ENCODE measurements around the gene ABLIM2.

The ABLIM2 gene

GRCh38 chr4:8015512-8015911, 143.1 kb downstream of the ABLIM2 start:
- no peak for DNase-seq

DNA sequence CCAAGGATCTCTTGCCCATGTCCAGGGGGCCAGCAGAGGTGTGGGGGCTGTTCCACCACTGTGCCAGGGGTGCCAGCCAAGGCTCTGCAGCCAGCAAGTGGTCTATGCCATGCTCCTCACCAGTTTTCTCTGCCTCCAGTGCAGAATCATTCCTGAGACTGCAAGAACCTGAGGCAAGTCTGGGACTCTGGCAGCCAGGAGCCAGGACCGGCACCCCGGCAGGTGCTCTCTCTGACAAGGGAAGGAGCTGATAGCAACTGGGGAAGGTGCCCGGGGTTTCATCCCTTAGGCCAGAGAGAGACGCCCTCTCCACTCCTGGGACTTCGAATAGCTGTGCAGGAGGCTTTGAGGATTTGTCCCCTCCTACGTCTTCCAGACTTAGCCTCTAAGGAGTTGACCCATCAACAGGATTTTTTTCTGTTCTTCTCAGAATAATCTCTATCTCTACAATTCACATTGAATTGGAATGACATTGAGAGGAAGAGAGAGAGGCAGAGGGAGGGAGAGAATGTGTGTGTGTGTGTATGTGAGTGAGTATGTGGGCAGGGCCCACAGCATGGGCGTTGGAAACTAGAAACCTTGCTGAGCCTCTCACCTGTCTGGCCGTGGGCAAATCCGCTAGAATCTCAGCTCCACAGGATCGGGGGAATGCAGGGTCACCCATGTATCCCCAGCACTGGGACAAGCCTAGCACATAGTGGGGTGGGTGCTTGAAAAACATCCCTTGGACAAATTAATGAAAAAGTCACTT, 144.5 kb downstream of the ABLIM2 start:
- DNase-seq: no peak

DNA sequence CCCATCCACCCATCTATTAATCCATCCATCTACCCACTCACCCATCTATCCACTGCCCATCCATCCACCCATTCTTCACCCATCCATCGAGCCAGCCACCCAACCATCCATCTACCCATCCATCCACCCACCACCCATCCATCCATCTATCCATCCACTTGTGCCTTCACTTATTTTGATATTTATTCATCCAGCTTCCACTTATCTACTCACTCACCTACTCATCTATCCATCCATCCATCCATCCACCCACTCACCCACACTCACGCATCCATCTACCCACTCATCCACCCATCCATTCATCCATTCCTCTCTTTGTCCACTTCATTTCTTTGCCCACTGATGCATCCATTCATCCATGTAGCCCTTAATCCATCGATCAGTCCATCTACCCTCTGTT, 146.1 kb downstream of the ABLIM2 start:
- DNase-seq: no peak

DNA sequence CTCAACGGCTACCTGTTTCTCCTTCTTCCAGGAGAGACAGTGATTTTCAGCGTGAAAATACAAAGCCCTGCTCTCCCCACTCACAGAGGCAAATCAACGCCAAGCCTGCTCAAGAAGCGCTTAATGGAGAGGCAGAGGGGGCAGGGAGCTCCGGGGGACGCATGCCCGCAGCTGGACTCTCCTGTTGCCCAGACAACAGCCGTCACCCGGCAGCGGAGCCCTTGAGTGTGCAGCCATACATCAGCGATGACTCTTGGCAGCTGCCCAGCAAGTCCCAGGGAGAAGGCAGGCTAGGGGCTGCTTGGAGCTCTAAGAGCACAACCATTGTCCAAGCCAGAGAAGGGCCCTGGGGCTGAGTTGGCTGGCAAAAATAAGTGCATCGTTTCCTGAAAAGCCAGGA, 148.0 kb downstream of the ABLIM2 start:
- DNase-seq: no peak

GRCh38 chr4:8009710-8010511, 148.7 kb downstream of the ABLIM2 start:
- DNase-seq: no peak

DNA sequence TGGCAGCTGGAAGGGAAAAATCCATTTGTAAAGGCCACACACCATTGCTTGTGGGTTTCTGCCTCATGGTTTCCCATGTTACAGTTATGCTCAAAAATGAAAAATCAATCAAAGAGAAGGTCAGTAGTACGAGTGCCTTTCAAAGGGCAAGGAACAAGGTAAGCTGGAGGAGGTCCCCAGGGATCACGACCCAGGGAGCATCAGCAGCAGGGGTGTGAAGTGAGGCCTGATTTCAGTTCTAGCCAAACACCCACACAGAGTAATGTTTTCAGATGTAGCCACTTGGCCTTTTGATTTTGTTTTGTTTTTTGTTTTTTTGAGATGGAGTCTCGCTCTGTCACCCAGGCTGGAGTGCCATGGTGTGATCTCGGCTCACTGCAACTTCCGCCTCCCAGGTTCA, 149.5 kb downstream of the ABLIM2 start:
- no peak for DNase-seq

DNA sequence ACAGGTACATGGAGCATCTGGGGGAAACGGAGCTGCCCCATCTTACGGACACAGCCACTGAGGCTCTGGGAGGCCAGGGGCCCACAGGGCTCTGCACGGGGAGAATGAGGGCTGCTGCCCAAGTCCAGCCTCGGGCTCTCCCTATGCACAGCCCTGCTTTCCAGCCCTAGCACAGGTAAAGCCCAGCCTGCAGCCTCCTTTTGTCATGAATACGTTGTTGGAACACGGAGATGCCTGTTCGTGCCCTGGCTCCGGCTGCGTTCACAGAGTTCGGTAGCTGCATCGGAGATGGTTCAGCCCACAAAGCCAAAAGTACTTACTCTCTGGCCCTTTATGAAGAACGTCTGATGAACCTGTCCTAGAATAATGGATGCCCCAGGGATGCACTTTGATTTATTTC, 150.2 kb downstream of the ABLIM2 start:
- DNase-seq: no peak

DNA sequence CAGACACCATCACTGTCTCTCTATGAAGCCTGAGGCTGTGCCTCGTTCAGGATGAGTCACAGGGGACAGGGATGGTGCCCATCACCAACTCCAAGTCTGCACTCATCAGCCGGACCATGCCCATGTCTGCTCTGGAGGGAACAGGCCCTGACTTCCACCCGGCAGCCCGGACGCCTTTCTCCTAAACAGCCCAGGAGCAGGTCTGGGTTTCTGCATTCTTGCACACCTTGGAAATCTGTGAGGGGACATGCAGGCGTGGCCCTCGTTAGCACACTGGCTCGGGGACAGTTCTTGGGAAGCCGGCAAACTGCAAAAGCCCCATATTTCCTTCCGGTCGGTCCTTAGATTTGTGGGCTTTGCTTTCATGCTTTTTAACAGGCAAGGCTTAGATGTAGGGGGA, 151.0 kb downstream of the ABLIM2 start:
- no peak for DNase-seq

GRCh38 chr4:8006471-8006870, 152.1 kb downstream of the ABLIM2 start:
- DNase-seq: no peak

- DNase-seq: no peak
These were observed 152.8 kb downstream of the ABLIM2 start for GRCh38 chr4:8005814-8006215.

DNA sequence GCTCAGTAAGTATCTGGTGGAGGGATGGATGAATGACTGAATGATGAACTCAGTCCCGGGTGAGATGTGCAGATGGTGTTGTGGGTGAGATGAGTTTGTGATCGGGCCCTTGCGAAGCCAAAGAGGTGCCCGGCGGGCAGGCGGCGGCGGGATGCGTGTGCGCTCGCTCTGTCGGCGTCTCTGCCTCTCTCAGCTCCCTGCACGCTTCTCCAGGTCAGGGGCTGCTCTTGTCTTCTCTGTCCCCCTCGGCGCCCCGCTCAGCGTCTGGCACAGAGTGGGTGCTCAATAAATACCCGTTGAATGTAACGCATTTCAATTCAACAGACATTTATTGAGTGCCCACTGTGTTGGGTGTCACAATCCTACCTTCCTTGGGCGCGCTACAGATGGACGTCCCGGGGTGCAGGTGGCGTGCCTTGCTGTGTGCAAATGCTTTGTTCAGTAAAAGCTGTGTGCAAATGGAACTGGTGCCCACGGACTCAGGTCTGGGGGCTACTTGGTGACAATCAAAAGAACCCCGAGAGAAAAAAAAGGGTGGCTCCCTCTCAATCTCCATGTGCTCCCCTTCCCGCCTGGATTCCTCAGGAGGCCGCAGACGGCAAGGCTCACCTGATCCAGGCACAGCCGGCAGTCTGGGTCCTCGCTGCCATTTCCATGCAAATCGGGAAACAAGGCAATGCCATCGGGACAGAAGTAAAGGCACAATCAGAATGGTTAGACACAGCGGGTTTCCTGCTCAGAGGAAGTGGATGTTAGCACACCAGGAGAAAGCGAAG, 153.4 kb downstream of the ABLIM2 start:
- DNase-seq: no peak

DNA sequence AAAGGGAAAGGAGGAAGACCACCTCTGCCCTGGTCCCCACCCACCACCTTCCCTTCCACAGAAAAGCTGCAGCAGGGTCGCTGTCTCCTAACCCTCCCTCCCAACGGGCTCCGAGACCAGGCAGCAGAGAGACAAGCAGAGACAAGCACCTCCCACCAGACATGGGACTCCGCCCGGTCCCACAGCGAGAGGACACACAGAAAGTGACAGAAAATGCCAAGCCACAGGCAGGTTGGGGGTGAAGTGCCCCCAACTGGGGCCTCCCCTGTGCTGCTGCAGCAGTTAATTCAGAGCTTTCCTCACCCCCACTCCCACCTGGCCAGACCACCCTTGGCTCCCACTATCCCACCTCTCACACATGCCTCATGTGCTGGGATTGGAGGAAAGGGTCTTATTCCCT, 154.5 kb downstream of the ABLIM2 start:
- no peak for DNase-seq

DNA sequence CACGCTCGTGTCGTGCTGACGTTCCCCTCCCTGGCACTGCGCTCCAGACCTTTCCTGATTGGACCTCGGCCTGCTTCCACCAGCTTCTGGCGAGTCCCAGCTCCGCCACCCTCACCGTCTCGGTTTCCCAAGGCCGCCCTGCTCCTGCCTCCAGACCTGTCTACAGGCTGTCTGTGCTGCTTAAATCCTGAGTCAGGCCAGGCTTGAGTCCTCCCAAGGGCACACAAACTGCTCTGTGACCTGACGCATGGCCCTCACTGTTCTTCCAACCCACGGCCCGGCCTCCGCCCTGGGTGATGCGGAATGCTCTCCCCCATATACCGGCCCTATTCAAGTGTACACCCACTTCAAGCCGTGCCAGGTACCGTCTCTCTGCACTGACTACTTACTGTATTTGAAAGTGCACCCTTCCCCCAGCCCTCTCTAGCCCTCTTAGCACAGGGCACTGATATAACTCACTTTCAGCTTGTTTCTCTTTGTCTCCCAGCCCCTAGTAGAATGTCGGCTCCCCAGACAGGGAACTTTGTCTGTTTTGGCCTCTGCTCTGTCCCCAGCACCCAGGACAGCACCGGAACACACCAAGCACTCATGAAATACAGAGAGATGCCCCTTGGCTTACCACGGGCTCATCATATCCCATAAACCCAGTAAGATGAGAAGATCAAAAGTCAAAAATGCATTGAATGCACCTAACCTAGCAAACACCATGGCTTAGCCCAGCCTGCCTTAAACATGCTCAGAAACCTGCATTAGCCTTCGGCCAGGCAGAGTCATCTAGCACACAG, 155.9 kb downstream of the ABLIM2 start:
- no peak for DNase-seq

GRCh38 chr4:8001564-8002355, 156.9 kb downstream of the ABLIM2 start:
- no peak for DNase-seq

DNA sequence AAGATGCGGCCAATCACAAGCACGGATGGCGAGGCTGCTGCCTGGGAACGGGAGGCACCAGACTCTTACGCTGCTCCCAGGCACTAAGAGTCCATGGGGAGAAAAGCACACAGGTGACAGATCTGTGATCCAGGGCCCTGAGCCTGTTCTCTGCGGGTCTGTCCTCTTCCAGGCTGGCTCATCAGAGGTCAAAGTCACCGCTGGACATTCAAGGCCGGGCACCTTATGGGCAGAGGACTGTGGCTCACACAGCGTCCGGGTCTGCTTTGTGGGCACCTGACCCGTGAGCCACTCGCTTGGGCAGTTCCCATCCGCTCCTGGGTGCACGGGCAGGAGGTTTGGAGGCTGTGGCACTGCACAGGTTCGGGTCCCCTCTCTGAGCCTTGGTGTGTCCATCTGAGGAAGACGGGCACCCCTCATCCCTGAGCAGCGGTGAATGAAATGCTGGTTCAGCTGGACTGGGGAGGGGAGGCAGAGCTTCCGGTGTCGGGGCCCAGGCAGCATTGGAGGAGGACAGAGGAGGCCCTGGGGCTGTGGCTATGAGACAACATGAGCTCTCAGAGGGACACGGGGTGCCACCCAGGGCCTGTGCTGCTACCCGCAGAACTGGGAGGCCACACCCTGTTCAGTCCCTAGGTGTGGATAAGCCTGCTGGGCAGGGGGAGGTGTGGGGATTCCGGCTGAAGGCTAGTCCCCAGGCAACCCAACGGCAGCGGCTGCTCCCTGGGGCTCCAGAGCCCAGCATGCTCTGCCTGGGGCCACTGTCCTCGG, 157.7 kb downstream of the ABLIM2 start:
- DNase-seq: no peak

- DNase-seq: no peak
These were observed 158.4 kb downstream of the ABLIM2 start for GRCh38 chr4:8000247-8000646.

DNA sequence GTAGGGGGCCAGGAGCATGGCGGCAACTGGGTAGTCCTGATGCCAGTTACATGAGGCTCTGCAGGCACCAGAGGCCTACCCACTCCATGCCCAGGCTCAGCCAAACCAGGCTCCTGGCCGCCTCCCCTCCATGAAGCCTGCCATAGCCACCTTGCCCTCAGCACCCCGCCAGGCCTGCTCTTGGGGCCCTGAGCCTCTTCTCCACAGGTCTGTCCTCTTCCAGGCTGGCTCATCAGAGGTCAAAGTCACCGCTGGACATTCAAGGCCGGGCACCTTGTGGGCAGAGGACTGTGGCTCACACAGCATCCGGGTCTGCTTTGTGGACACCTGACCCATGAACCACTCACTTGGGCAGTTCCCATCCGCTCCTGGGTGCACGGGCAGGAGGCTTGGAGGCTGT, 158.9 kb downstream of the ABLIM2 start:
- no peak for DNase-seq

DNA sequence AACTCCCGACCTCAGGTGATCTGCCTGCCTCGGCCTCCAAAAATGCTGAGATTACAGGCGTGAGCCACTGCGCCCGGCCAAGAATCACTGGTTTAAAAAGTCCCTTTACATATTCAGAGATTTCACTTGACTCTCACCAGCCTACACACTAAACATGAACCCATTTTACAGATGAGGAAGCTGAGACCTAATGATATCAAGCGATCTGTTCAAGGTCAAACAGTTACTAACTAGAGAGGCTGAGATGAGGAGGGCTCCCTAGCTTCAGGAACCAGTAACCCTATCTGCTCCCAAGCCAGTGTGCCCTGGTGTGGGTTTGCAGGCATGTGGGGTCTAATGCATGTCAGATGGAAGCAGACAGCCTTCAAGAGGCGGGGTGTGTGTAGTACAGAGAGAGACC, 159.3 kb downstream of the ABLIM2 start:
- DNase-seq: no peak

- DNase-seq: no peak
These were observed 160.2 kb downstream of the ABLIM2 start for GRCh38 chr4:7998447-7998846.

DNA sequence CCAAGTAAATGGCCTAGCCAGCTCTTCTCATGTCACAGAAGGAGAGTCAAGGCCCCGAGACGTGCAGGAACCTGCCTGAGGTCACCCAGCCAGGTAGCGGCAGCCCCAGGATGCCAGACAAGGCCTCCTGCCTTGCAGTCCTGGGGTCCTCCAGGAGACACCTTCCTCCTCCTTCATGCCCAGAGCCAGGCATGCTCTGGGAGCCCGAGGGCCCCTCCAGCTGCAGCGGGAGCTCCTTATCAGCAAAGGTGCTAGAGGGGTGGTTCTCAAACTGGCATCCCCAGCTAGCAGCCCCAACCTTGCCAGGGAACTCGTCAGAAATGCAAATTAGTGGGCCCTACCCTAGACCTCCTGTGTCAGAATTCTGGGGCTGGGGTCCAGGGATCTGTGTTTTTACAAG, 162.7 kb downstream of the ABLIM2 start:
- no peak for DNase-seq

DNA sequence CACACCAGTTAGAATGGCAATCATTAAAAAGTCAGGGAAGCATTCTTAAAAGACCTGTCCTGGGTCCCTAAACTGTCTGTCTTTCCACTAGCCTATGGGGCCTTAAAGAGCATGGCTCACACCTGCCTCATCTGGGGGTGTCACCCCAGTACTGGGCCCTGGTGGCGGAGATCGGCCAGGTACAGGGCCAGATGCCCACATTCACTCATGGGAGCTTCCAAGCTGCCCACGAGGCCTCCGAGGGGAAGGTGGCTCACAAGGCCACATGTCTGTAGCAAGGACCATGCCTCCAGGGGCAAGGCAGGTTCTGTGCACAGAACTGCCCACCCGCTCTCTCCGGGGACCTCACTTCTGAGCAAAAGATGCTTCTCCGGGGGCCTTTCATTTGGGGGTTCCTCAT, 163.5 kb downstream of the ABLIM2 start:
- DNase-seq: no peak

Measured in suppressor macrophage treated with lipopolysaccharide for 4 hours (primary cell).